Fibroblast of lung (primary cell): ENCODE data around the gene TPT1.

Experiments used
- EZH2 ChIP-seq: IDR thresholded peaks from 2 replicates; pipeline ENCODE4 v1.5.1; 2012; ENCODE audit warnings: low read length, control low read depth, mild to moderate bottlenecking; ENCODE audit errors: missing control alignments
- TF ChIP-seq, protein P1 (sequence below), 2 donors: IDR thresholded peaks in 1 of 2; conservative IDR thresholded peaks in 1 of 2; 1 replicate in 1 of 2; 2 replicates in 1 of 2; pipeline ENCODE4 v1.5.1; 2011 to 2012; ENCODE audit warnings: low read length in 2 of 2, control low read depth in 1 of 2, inconsistent platforms in 1 of 2, low read depth in 1 of 2, mild to moderate bottlenecking in 1 of 2

DNA sequence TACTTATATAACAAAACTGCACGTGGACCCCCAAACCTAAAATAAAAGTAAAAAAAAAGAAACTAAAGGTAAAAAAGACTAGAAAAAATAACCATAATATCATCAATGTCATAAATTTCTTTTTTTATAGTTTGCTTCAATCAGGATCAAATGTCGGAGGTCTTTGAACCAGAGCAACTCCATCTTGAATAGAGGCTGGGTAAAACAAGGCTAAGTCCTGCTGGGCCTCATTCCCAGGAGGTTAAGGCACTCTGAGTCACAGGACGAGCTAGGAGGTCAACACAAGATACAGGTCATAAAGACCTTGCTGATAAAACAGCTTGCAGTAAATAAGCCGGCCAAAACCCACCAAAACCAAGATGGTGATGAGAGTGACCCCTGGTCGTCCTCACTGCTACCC lies 24.0 kb downstream of the TPT1 start:
- TF ChIP-seq, protein P1, sequence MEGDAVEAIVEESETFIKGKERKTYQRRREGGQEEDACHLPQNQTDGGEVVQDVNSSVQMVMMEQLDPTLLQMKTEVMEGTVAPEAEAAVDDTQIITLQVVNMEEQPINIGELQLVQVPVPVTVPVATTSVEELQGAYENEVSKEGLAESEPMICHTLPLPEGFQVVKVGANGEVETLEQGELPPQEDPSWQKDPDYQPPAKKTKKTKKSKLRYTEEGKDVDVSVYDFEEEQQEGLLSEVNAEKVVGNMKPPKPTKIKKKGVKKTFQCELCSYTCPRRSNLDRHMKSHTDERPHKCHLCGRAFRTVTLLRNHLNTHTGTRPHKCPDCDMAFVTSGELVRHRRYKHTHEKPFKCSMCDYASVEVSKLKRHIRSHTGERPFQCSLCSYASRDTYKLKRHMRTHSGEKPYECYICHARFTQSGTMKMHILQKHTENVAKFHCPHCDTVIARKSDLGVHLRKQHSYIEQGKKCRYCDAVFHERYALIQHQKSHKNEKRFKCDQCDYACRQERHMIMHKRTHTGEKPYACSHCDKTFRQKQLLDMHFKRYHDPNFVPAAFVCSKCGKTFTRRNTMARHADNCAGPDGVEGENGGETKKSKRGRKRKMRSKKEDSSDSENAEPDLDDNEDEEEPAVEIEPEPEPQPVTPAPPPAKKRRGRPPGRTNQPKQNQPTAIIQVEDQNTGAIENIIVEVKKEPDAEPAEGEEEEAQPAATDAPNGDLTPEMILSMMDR (conservative IDR thresholded peaks at IDR 0.05 in 1 of 2, IDR thresholded peaks at IDR 0.05 in 1 of 2; ENCODE audit: low read depth in 1 of 2, low read length in 2 of 2), result no peak
- no peak for TF ChIP-seq EZH2
